ENCODE data around the gene MYO1G.

Gene MYO1G

GRCh38 chr7:44963364-44964290 lies 15.2 kb downstream of the MYO1G start:
- H3K4me2 ChIP-seq (ENCODE audit: low read depth, low read length, poor library complexity, severe bottlenecking): no peak overlapping the region
- peaks cover 43% of the 10 kb centered on the region for H4K20me1 ChIP-seq (ENCODE audit: insufficient read depth, low read length, poor library complexity, severe bottlenecking)
- H3K79me2 ChIP-seq (ENCODE audit: insufficient read depth, low read length): peaks cover 4% of the 10 kb centered on the region; the same call in 1 of the 2 replicates
- H3K9ac ChIP-seq (ENCODE audit: low read depth, low read length, poor library complexity, severe bottlenecking): no peak overlapping the region
- no peaks in the 10 kb centered on the region for H3K27me3 ChIP-seq (ENCODE audit: insufficient read depth, low read length, poor library complexity, severe bottlenecking)
- no peaks in the 10 kb centered on the region for H3K9me2 ChIP-seq (replicated peaks; ENCODE audit: low read depth, low read length)
- no peak for TF ChIP-seq CTCF (conservative IDR thresholded peaks at IDR 0.05; ENCODE audit: low read length)
- H3K36me3 ChIP-seq (ENCODE audit: insufficient read depth, low read length): peaks cover 44% of the 10 kb centered on the region; the same call in 1 of the 2 replicates
- H3K4me1 ChIP-seq (ENCODE audit: insufficient read depth, low read length, poor library complexity, severe bottlenecking): no peaks in the 10 kb centered on the region
- no peak overlapping the region for H2AFZ ChIP-seq (ENCODE audit: low read length)
- H3K4me3 ChIP-seq (ENCODE audit: low read length, poor library complexity, severe bottlenecking): no peak overlapping the region
- no peaks in the 10 kb centered on the region for H3K9me3 ChIP-seq (ENCODE audit: insufficient read depth, low read depth, low read length)
- H3F3A ChIP-seq (ENCODE audit: low read depth): peaks cover 12% of the 10 kb centered on the region; the same call in 1 of the 2 replicates

DNA sequence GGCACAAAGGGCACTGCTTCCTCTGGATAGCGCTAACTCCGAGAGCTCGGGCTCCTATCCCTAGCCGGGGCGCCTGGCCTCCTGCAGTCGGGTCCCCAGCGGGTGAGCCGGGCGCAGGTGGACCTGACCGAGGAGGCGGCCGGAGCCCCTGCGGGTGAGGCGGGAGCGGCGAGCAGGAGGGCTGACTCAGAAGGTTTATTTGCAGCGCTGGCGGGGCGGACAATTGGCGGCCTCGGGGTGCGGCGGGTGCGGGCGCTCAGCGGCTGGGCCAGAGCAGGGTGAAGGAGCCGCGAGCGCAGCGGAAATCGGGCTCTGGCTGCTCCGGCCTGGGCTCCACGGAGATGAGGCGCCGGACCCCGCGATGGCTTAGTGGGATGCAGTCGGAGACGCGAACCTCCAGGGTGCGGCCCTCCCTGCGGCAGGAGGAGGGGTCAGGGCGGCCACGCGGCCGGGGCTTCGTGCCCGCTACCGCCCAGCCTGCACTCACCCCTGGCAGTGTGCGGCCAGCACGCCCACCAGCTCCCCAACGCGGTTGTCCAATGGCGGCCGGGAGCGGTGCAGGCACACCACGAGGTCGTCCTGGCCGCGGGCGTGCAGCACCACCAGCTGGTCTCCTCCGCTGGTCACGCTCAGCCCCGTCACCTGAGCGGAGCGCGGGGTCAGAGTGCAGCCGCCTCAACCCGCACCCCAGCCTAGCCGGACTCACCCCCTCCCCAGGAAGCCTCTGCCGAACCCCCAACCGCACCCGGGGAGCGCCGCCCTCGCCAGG lies 16.1 kb downstream of the MYO1G start:
- no peaks in the 10 kb centered on the region for H3K9me2 ChIP-seq (replicated peaks; ENCODE audit: low read depth, low read length)
- no peaks in the 10 kb centered on the region for H3K27me3 ChIP-seq (ENCODE audit: insufficient read depth, low read length, poor library complexity, severe bottlenecking)
- no peak overlapping the region for H3K9ac ChIP-seq (ENCODE audit: low read depth, low read length, poor library complexity, severe bottlenecking)
- no peak overlapping the region for H3K4me3 ChIP-seq (ENCODE audit: low read length, poor library complexity, severe bottlenecking)
- TF ChIP-seq EZH2phosphoT487 (IDR thresholded peaks at IDR 0.05; ENCODE audit: borderline replicate concordance): no peak
- no peaks in the 10 kb centered on the region for H3K9me3 ChIP-seq (ENCODE audit: insufficient read depth, low read depth, low read length)
- H2AFZ ChIP-seq (ENCODE audit: low read length): no peak overlapping the region
- no peaks in the 10 kb centered on the region for H3K79me2 ChIP-seq (ENCODE audit: insufficient read depth, low read length)
- peaks cover 37% of the 10 kb centered on the region; the same call in 1 of the 2 replicates for H3K36me3 ChIP-seq (ENCODE audit: insufficient read depth, low read length)
- H4K20me1 ChIP-seq (ENCODE audit: insufficient read depth, low read length, poor library complexity, severe bottlenecking): peaks cover 33% of the 10 kb centered on the region
- no peaks in the 10 kb centered on the region for H3K4me1 ChIP-seq (ENCODE audit: insufficient read depth, low read length, poor library complexity, severe bottlenecking)
- H3K4me2 ChIP-seq (ENCODE audit: low read depth, low read length, poor library complexity, severe bottlenecking): no peak overlapping the region
- H3F3A ChIP-seq (ENCODE audit: low read depth): peaks cover 12% of the 10 kb centered on the region; the same call in 1 of the 2 replicates

- Histone ChIP-seq H3K27me3 (ENCODE audit: insufficient read depth, low read length, poor library complexity, severe bottlenecking) (no peaks in the 10 kb centered on the region), H3K4me2 (ENCODE audit: low read depth, low read length, poor library complexity, severe bottlenecking) (no peak overlapping the region), H3K9me2 (replicated peaks; ENCODE audit: low read depth, low read length) (no peaks in the 10 kb centered on the region), H3F3A (ENCODE audit: low read depth) (peaks cover 12% of the 10 kb centered on the region; the same call in 1 of the 2 replicates), H3K9ac (ENCODE audit: low read depth, low read length, poor library complexity, severe bottlenecking) (no peak overlapping the region), H4K20me1 (ENCODE audit: insufficient read depth, low read length, poor library complexity, severe bottlenecking) (peaks cover 27% of the 10 kb centered on the region), H3K4me3 (ENCODE audit: low read length, poor library complexity, severe bottlenecking) (no peak overlapping the region), H2AFZ (ENCODE audit: low read length) (no peak overlapping the region), H3K9me3 (ENCODE audit: insufficient read depth, low read depth, low read length) (no peaks in the 10 kb centered on the region), H3K79me2 (ENCODE audit: insufficient read depth, low read length) (no peaks in the 10 kb centered on the region), H3K36me3 (ENCODE audit: insufficient read depth, low read length) (peaks cover 31% of the 10 kb centered on the region; the same call in 1 of the 2 replicates), H3K4me1 (ENCODE audit: insufficient read depth, low read length, poor library complexity, severe bottlenecking) (no peaks in the 10 kb centered on the region)
- TF ChIP-seq CTCF (conservative IDR thresholded peaks at IDR 0.05; ENCODE audit: low read length) (no peak), EZH2phosphoT487 (IDR thresholded peaks at IDR 0.05; ENCODE audit: borderline replicate concordance) (no peak)
Observed at GRCh38 chr7:44961844-44962482, 16.9 kb downstream of the MYO1G start.

Data from Loucy (cell line).